PC-3 (cell line): ENCODE data around the gene FOXP1. TPM values are rescaled to one million over a fixed set of nuclear protein-coding genes. Genes with fewer than 3 reads are reported as not detected.
A peak's percentile ranks its signal among the peaks of the same experiment; 100 is the strongest.

Experiments used
- ATAC-seq: fragments of 200-7000 bp; cut with Tn5 transposase; 2 replicates; pipeline ENCODE4 v1.9.1; 2020; ENCODE audit warnings: mild to moderate bottlenecking, moderate library complexity
- BruUV-seq: library from RNA; stranded (reverse); fragments of 400-500 nt; replicated peaks from 2 replicates; lab custom pipeline; 2021; lab: Mats Ljungman, UMichigan
- CTCF ChIA-PET: fragments of 300-600 bp; sonication (Branson Sonifier 250); formaldehyde crosslinking; loops from one replicate; lab custom pipeline; 2022; ENCODE audit warnings: antibody characterized with exemption; lab: Charles Lee
- POLR2A ChIA-PET: fragments of 300-600 bp; sonication (Branson Sonifier 250); formaldehyde crosslinking; loops from one replicate; lab custom pipeline; 2022; ENCODE audit warnings: antibody characterized with exemption; ENCODE audit not compliant: unreplicated experiment; lab: Charles Lee
- DNase-seq: peaks from one replicate; pipeline ENCODE4 v3.0.0-alpha.2; 2015
- H2AFZ ChIP-seq: fragments of 300-600 bp; sonication (generic); 2 replicates; pipeline ENCODE4 v1.6.0; 2016; ENCODE audit warnings: antibody characterized with exemption, low read length
- H3F3A ChIP-seq: fragments of 300-600 bp; sonication (generic); one replicate; pipeline ENCODE4 v1.6.0; 2017; ENCODE audit warnings: antibody characterized with exemption, low read length, control low read depth, mild to moderate bottlenecking; ENCODE audit not compliant: unreplicated experiment
- H3K27ac ChIP-seq: fragments of 300-600 bp; sonication (generic); 2 replicates; pipeline ENCODE4 v1.5.1; 2016; ENCODE audit warnings: mild to moderate bottlenecking, low read length
- H3K27me3 ChIP-seq: fragments of 300-600 bp; sonication (generic); 2 replicates; pipeline ENCODE4 v1.6.1; 2016; ENCODE audit warnings: low read length, mixed read lengths
- H3K36me3 ChIP-seq: fragments of 300-600 bp; sonication (generic); 2 replicates; pipeline ENCODE4 v1.6.1; 2016; ENCODE audit warnings: low read depth, mixed run types, low read length, mixed read lengths
- H3K4me1 ChIP-seq: fragments of 300-600 bp; sonication (generic); 2 replicates; pipeline ENCODE4 v1.5.1; 2016; ENCODE audit warnings: low read length; ENCODE audit not compliant: insufficient read depth
- H3K4me2 ChIP-seq: fragments of 300-600 bp; sonication (generic); 2 replicates; pipeline ENCODE4 v1.6.0; 2016; ENCODE audit warnings: low read length
- H3K4me3 ChIP-seq: fragments of 300-600 bp; sonication (generic); 2 replicates; pipeline ENCODE4 v1.5.1; 2016; ENCODE audit warnings: mild to moderate bottlenecking, low read length, mixed read lengths
- H3K79me2 ChIP-seq: fragments of 300-600 bp; sonication (generic); 2 replicates; pipeline ENCODE4 v1.6.1; 2017; ENCODE audit warnings: low read length, mixed read lengths
- H3K9ac ChIP-seq: fragments of 300-600 bp; sonication (generic); 2 replicates; pipeline ENCODE4 v1.6.0; 2016; ENCODE audit warnings: mild to moderate bottlenecking, low read length
- H3K9me2 ChIP-seq: fragments of 300-600 bp; sonication (generic); replicated peaks from 2 replicates; pipeline ENCODE4 v1.6.1; 2016; ENCODE audit warnings: mixed run types, low read length, mixed read lengths
- H3K9me3 ChIP-seq: fragments of 300-600 bp; sonication (generic); 2 replicates; pipeline ENCODE4 v1.6.1; 2016; ENCODE audit warnings: low read length, mixed read lengths
- H4K20me1 ChIP-seq: fragments of 300-600 bp; sonication (generic); 2 replicates; pipeline ENCODE4 v1.6.1; 2016; ENCODE audit warnings: low read length, mixed read lengths
- CTCF ChIP-seq: fragments of 300-600 bp; sonication (generic); conservative IDR thresholded peaks from 2 replicates; pipeline ENCODE4 v1.5.1; 2017; ENCODE audit warnings: antibody characterized with exemption, low read depth, mild to moderate bottlenecking, low read length
- EZH2 ChIP-seq: fragments of 300-600 bp; sonication (generic); IDR thresholded peaks from one replicate; pipeline ENCODE4 v1.6.1; 2017; ENCODE audit warnings: antibody characterized with exemption, mild to moderate bottlenecking, low read length; ENCODE audit not compliant: unreplicated experiment
- EZH2phosphoT487 ChIP-seq: fragments of 300-600 bp; sonication (generic); IDR thresholded peaks from 2 replicates; pipeline ENCODE4 v1.6.1; 2018; ENCODE audit warnings: mild to moderate bottlenecking, antibody characterized with exemption, low read length, borderline replicate concordance
- intact Hi-C: fragments of 100-400 bp; cut with micrococcal nuclease; formaldehyde crosslinking; loops from 2 replicates; pipeline ENCODE4 v1.9.0; 2023
- total RNA-seq: library from RNA; depleted of rRNA; stranded (reverse); fragments of >200 nt; gene quantifications from 2 replicates; pipeline ENCODE4 v1.2.3, GENCODE V29; 2014

The FOXP1 gene
- total RNA-seq, 1 experiment from 2014 or later = 35.3 TPM

DNA sequence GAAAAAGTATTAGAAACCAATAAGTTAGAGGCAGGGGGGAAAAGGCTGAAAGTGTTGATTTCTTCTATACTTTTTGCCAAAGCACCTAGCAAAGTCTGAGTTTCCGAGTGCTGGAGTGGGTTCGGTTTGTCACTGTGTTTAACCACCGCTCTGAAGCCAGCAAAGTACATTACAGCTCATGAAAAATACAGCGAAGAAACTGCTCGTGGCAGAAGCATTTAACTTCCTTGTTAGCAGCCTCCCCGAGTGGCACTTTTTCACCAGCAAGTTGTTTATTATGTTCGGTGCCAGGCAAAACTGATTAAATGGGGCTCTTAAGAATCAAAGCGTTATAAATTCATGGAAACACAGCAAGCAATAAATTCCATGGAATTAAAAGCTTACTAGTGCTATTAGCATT, 313.6 kb downstream of the FOXP1 start:
- no peaks in the 10 kb centered on the region for H3K79me2 ChIP-seq
- no peak for ATAC-seq
- no TSS peak for BruUV-seq

GRCh38 chr3:71268462-71268999, 315.0 kb downstream of the FOXP1 start:
- no peak for DNase-seq
- BruUV-seq = no TSS peak
- Histone ChIP-seq H3K27ac (no peak overlapping the region), H3K36me3 (no peaks in the 10 kb centered on the region), H3K4me2 (no peak overlapping the region), H3K9me2 (no peaks in the 10 kb centered on the region), H3K9ac (no peak overlapping the region), H4K20me1 (no peaks in the 10 kb centered on the region), H3K79me2 (no peaks in the 10 kb centered on the region), H2AFZ (no peak overlapping the region), H3F3A (no peaks in the 10 kb centered on the region), H3K4me1 (peaks cover 5% of the 10 kb centered on the region; the same call in 1 of the 2 replicates), H3K4me3 (no peak overlapping the region), H3K27me3 (no peaks in the 10 kb centered on the region), H3K9me3 (no peaks in the 10 kb centered on the region)
- ChIA-PET CTCF (no interaction called here), POLR2A (no interaction called here)
- TF ChIP-seq EZH2phosphoT487 (no peak), CTCF (no peak), EZH2 (no peak)
- intact Hi-C loops = no loop called here
- no peak for ATAC-seq

More for the DNA sequence above, 313.6 kb downstream of the FOXP1 start:
- H3K27me3 ChIP-seq = no peaks in the 10 kb centered on the region
- no peak overlapping the region for H3K9ac ChIP-seq
- CTCF ChIA-PET = no interaction called here
- TF ChIP-seq EZH2 = no peak
- TF ChIP-seq EZH2phosphoT487 = no peak
- no peak for TF ChIP-seq CTCF
- H3K4me2 ChIP-seq = no peak overlapping the region
- intact Hi-C loops = no loop called here
- H3K9me3 ChIP-seq = no peaks in the 10 kb centered on the region
- H3K4me1 ChIP-seq = peaks cover 5% of the 10 kb centered on the region; the same call in 1 of the 2 replicates
- H3K9me2 ChIP-seq = no peaks in the 10 kb centered on the region
- DNase-seq = no peak
- H3K27ac ChIP-seq = no peak overlapping the region
- H4K20me1 ChIP-seq = no peaks in the 10 kb centered on the region
- H2AFZ ChIP-seq = no peak overlapping the region
- POLR2A ChIA-PET = interaction anchor here (0.5 kb wide), 1 partner anchor 207 kb away, joined by 4 read pairs; no protein-coding TSS in a partner anchor
- H3K36me3 ChIP-seq = no peaks in the 10 kb centered on the region
- H3K4me3 ChIP-seq = no peak overlapping the region
- H3F3A ChIP-seq = no peaks in the 10 kb centered on the region

DNA sequence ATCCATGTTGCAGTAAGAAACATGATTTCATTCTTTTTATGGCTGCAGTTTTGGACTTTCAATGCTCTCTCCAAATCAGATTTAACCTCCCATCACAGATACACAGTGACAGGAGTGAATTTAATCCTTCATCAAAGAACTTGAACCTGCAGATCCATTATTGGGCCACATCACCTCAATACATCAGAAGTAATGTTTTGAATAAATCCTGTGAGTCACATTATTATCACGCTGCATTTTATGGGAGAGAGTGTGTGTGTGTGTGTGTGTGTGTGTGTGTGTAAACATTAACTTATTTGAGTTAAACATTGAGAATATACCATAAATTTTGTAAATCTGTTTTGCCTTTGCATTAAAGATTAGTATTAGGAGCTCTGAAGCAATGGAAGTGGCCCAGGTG, 316.7 kb downstream of the FOXP1 start:
- TF ChIP-seq EZH2phosphoT487 = no peak
- no peak for TF ChIP-seq CTCF
- no peak for TF ChIP-seq EZH2
- BruUV-seq = no TSS peak
- Histone ChIP-seq H2AFZ (no peak overlapping the region), H3K9me3 (no peaks in the 10 kb centered on the region), H4K20me1 (no peaks in the 10 kb centered on the region), H3K79me2 (no peaks in the 10 kb centered on the region), H3K36me3 (no peaks in the 10 kb centered on the region), H3K27me3 (no peaks in the 10 kb centered on the region), H3K27ac (no peak overlapping the region), H3K4me1 (peaks cover 5% of the 10 kb centered on the region; the same call in 1 of the 2 replicates), H3K9ac (no peak overlapping the region), H3K4me3 (no peak overlapping the region), H3K9me2 (no peaks in the 10 kb centered on the region), H3K4me2 (no peak overlapping the region), H3F3A (no peaks in the 10 kb centered on the region)
- DNase-seq (peak; percentile 49), ATAC-seq (peak; percentile 64)
- POLR2A ChIA-PET = no interaction called here
- CTCF ChIA-PET = interaction anchor here (0.6 kb wide), 1 partner anchor 205 kb away, joined by 3 read pairs; no protein-coding TSS in a partner anchor
- intact Hi-C loops = no loop called here
